ENCODE results near the gene ATP1B4.

GRCh38 chrX:120357186-120357585 lies 4.7 kb upstream of the ATP1B4 start:
- no peak for TF ChIP-seq CTCF (IDR thresholded peaks at IDR 0.05)
- no peak for TF ChIP-seq POLR2A (IDR thresholded peaks at IDR 0.05)
